Body of pancreas (tissue), 4 donors: ENCODE data around the gene TRAF1. TPM values are rescaled to one million over a fixed set of nuclear protein-coding genes. Genes with fewer than 3 reads are reported as not detected.
A peak's percentile ranks its signal among the peaks of the same experiment; 100 is the strongest.

Source experiments
- ATAC-seq: fragments of 150-250 bp; one replicate; pipeline ENCODE4 v1.9.1; 2016
- DNase-seq, 4 donors: peaks; one replicate each; pipeline ENCODE4 v3.0.0-alpha.2; 2019
- H3K27ac ChIP-seq, 4 donors: fragments of 200-600 bp; sonication (generic); 1 replicate in 3 of 4; 2 replicates in 1 of 4; pipeline versions ENCODE4 v1.5.1 to v1.6.1; 2016 to 2019; ENCODE audit warnings: mild to moderate bottlenecking in 1 of 4, mixed read lengths in 1 of 4, moderate library complexity in 1 of 4
- H3K27me3 ChIP-seq, 2 donors: fragments of 200-600 bp; sonication (generic); one replicate each; pipeline ENCODE4 v1.6.0; 2016; ENCODE audit warnings: mild to moderate bottlenecking in 1 of 2
- H3K36me3 ChIP-seq, 2 donors: fragments of 200-600 bp; sonication (generic); replicated peaks in 1 of 2; 2 replicates each; pipeline ENCODE4 v1.5.1; 2016; ENCODE audit warnings: low read depth in 2 of 2; ENCODE audit not compliant: insufficient read depth in 1 of 2
- H3K4me1 ChIP-seq: fragments of 200-600 bp; sonication (generic); one replicate; pipeline ENCODE4 v1.6.0; 2016
- H3K4me3 ChIP-seq, 2 donors: fragments of 200-600 bp; sonication (generic); 1 replicate in 1 of 2; 2 replicates in 1 of 2; pipeline ENCODE4 v1.5.1; 2016 to 2019
- H3K9me3 ChIP-seq, 3 donors: fragments of 200-600 bp; sonication (generic); 1 replicate in 2 of 3; 2 replicates in 1 of 3; pipeline ENCODE4 v1.5.1; 2016
- CTCF ChIP-seq, 7 experiments: fragments of 450-650 bp in 4 of 7; fragments of 200-600 bp in 3 of 7; sonication (generic) in 3 of 7; IDR thresholded peaks; one replicate each; pipeline ENCODE4 v1.5.1; 2016 to 2019; ENCODE audit warnings: antibody characterized with exemption in 7 of 7
- POLR2A ChIP-seq, 3 donors: fragments of 450-650 bp; IDR thresholded peaks; one replicate each; pipeline ENCODE4 v1.6.1; 2016; ENCODE audit warnings: antibody characterized with exemption in 3 of 3, mild to moderate bottlenecking in 2 of 3
- WGBS, 2 donors: methylation state at CpG; one replicate each; pipeline ENCODE4 v1.1.5; 2017; 5-methylcytosine and 5-hydroxymethylcytosine counted together
- intact Hi-C: fragments of 100-400 bp; cut with DNase I; formaldehyde crosslinking; loops from one replicate; pipeline ENCODE4 v1.15.1; 2023
- total RNA-seq, 2 donors: library from RNA; depleted of rRNA; stranded (reverse); fragments of >200 nt; gene quantifications; one replicate each; pipeline ENCODE4 v1.1.0, GENCODE V29; 2016

The TRAF1 gene
- total RNA-seq, 2 donors from 2014 or later = 4.4 to 8.2 TPM

GRCh38 chr9:120872791-120873502 lies 53.6 kb downstream of the TRAF1 start:
- ATAC-seq (no peak), DNase-seq (no peak)
- no peaks in the 10 kb centered on the region for H3K9me3 ChIP-seq
- WGBS, 2 donors = 85 to 93% methylated on average over 3 of the region's 3 CpGs
- TF ChIP-seq CTCF (IDR thresholded peaks at IDR 0.05) (no peak), POLR2A (IDR thresholded peaks at IDR 0.05) (no peak)
- no peak overlapping the region for H3K27ac ChIP-seq
- intact Hi-C loops = no loop called here
- no peaks in the 10 kb centered on the region for H3K36me3 ChIP-seq
- no peaks in the 10 kb centered on the region for H3K27me3 ChIP-seq
- H3K4me3 ChIP-seq = no peak overlapping the region
- peaks cover 31% of the 10 kb centered on the region for H3K4me1 ChIP-seq

- WGBS, 2 donors = 73 to 85% methylated on average over 7 to 9 of the region's 9 CpGs
- Histone ChIP-seq H3K27me3 (no peaks in the 10 kb centered on the region), H3K36me3 (no peaks in the 10 kb centered on the region), H3K9me3 (no peaks in the 10 kb centered on the region), H3K4me3 (no peak overlapping the region), H3K27ac (no peak overlapping the region), H3K4me1 (peaks cover 12% of the 10 kb centered on the region)
- intact Hi-C loops = no loop called here
- DNase-seq = no peak
- no peak for TF ChIP-seq POLR2A (IDR thresholded peaks at IDR 0.05)
- no peak for TF ChIP-seq CTCF (IDR thresholded peaks at IDR 0.05)
- no peak for ATAC-seq
These were observed 56.4 kb downstream of the TRAF1 start for GRCh38 chr9:120870206-120870605.

- ATAC-seq = no peak
- H3K27me3 ChIP-seq = no peaks in the 10 kb centered on the region
- WGBS, 2 donors = 73 to 88% methylated on average over 9 to 10 of the region's 10 CpGs
- DNase-seq = peak in 2 of 4 donors; percentile 20 to 33
- peak overlapping the region in 1 of 4 donors; percentile 82 for H3K27ac ChIP-seq
- TF ChIP-seq POLR2A (IDR thresholded peaks at IDR 0.05) = no peak
- TF ChIP-seq CTCF (IDR thresholded peaks at IDR 0.05) = no peak
- H3K9me3 ChIP-seq = no peaks in the 10 kb centered on the region
- H3K4me3 ChIP-seq = no peak overlapping the region
- no peaks in the 10 kb centered on the region for H3K36me3 ChIP-seq
- intact Hi-C loops = no loop called here
- peaks cover 12% of the 10 kb centered on the region for H3K4me1 ChIP-seq
These were observed 56.9 kb downstream of the TRAF1 start for GRCh38 chr9:120869726-120870125.

- 25 to 26% methylated on average over 10 of the region's 10 CpGs for WGBS, 2 donors
- intact Hi-C loops = no loop called here
- H3K27me3 ChIP-seq = no peaks in the 10 kb centered on the region
- ATAC-seq (no peak), DNase-seq (no peak)
- H3K27ac ChIP-seq = peak overlapping the region; percentile 41 to 91 (median 75)
- H3K36me3 ChIP-seq = no peaks in the 10 kb centered on the region
- H3K4me3 ChIP-seq = peak overlapping the region in 1 of 2 donors; percentile 55
- peaks cover 12% of the 10 kb centered on the region for H3K4me1 ChIP-seq
- TF ChIP-seq POLR2A (IDR thresholded peaks at IDR 0.05) = no peak
- no peak for TF ChIP-seq CTCF (IDR thresholded peaks at IDR 0.05)
- no peaks in the 10 kb centered on the region for H3K9me3 ChIP-seq
These were observed 57.3 kb downstream of the TRAF1 start for GRCh38 chr9:120869360-120869687.
